WI38 (cell line): ENCODE results near the gene ZNF117.

Experiments
- H3K4me3 ChIP-seq: 2 replicates; pipeline ENCODE4 v1.5.1; 2011; ENCODE audit warnings: low read depth, mild to moderate bottlenecking, control low read depth, low read length
- CTCF ChIP-seq: IDR thresholded peaks from 2 replicates; pipeline ENCODE4 v1.5.1; 2012; ENCODE audit warnings: low read depth, mild to moderate bottlenecking, control low read depth, low read length

ZNF117 gene

GRCh38 chr7:64997927-64998391 lies 7.1 kb upstream of the ZNF117 start:
- no peak for TF ChIP-seq CTCF
- H3K4me3 ChIP-seq = no peak overlapping the region

- no peak overlapping the region for H3K4me3 ChIP-seq
These were observed 6.5 kb upstream of the ZNF117 start for GRCh38 chr7:64997164-64997908.

GRCh38 chr7:64996305-64996704 lies 5.5 kb upstream of the ZNF117 start:
- TF ChIP-seq CTCF = no peak
- no peak overlapping the region for H3K4me3 ChIP-seq

More at GRCh38 chr7:64997164-64997908, 6.5 kb upstream of the ZNF117 start:
- no peak for TF ChIP-seq CTCF

GRCh38 chr7:64993901-64994300 lies 3.1 kb upstream of the ZNF117 start:
- no peak overlapping the region for H3K4me3 ChIP-seq
- TF ChIP-seq CTCF = no peak

GRCh38 chr7:64992971-64993370 lies 2.1 kb upstream of the ZNF117 start:
- H3K4me3 ChIP-seq = no peak overlapping the region

GRCh38 chr7:64990216-64990615 lies 620 bp downstream of the ZNF117 start:
- no peak overlapping the region for H3K4me3 ChIP-seq
- no peak for TF ChIP-seq CTCF

More at GRCh38 chr7:64992971-64993370, 2.1 kb upstream of the ZNF117 start:
- TF ChIP-seq CTCF = no peak

- no peak overlapping the region for H3K4me3 ChIP-seq
- no peak for TF ChIP-seq CTCF
These were observed 12.2 kb downstream of the ZNF117 start for GRCh38 chr7:64978497-64979203.
